Inferior parietal cortex (tissue), 1 donor: Measurements from ENCODE around the gene ELP6.
"Not testable (repeated sequence)": the region's sequence is repeated elsewhere in the genome, so short reads cannot be mapped to it uniquely, and the experiment has no call there.

ENCODE experiments used
- DNase-seq: peaks from one replicate; pipeline ENCODE4 v3.0.0-alpha.2; 2016; ENCODE audit errors: extremely low spot score

ELP6 gene

GRCh38 chr3:47512416-47513124 is 942 bp downstream of the ELP6 start:
- DNase-seq: no peak

- not testable (repeated sequence) for DNase-seq
Measured at GRCh38 chr3:47505267-47505666, 8.2 kb downstream of the ELP6 start.

- DNase-seq: no peak
Measured at GRCh38 chr3:47504113-47504512, 9.4 kb downstream of the ELP6 start.

- no peak for DNase-seq
Measured at GRCh38 chr3:47503033-47503432, 10.5 kb downstream of the ELP6 start.

GRCh38 chr3:47496892-47497291 is 16.6 kb downstream of the ELP6 start:
- no peak for DNase-seq

GRCh38 chr3:47495886-47496285 is 17.6 kb downstream of the ELP6 start:
- no peak for DNase-seq

- DNase-seq: no peak
Measured at GRCh38 chr3:47495111-47495510, 18.4 kb downstream of the ELP6 start.

- no peak for DNase-seq
Measured at GRCh38 chr3:47491777-47492176, 21.7 kb downstream of the ELP6 start.

GRCh38 chr3:47491186-47491585 is 22.3 kb downstream of the ELP6 start:
- DNase-seq: no peak

GRCh38 chr3:47487265-47487664 is 26.2 kb downstream of the ELP6 start:
- DNase-seq: no peak

- no peak for DNase-seq
Measured at GRCh38 chr3:47485812-47486211, 27.7 kb downstream of the ELP6 start.

- no peak for DNase-seq
Measured at GRCh38 chr3:47482366-47482765, 31.1 kb downstream of the ELP6 start.

GRCh38 chr3:47481763-47482162 is 31.7 kb downstream of the ELP6 start:
- not testable (repeated sequence) for DNase-seq

- not testable (repeated sequence) for DNase-seq
Measured at GRCh38 chr3:47480267-47480666, 33.2 kb downstream of the ELP6 start.

GRCh38 chr3:47479826-47480160 is 33.7 kb downstream of the ELP6 start:
- no peak for DNase-seq

GRCh38 chr3:47478022-47478421 is 35.5 kb downstream of the ELP6 start:
- DNase-seq: no peak

GRCh38 chr3:47476644-47477199 is 36.8 kb downstream of the ELP6 start:
- no peak for DNase-seq

GRCh38 chr3:47476330-47476626 is 37.2 kb downstream of the ELP6 start:
- DNase-seq: peak; percentile 27

GRCh38 chr3:47475570-47476329 is 37.8 kb downstream of the ELP6 start, which contains the start of gene SCAP:
TSS of gene SCAP (minus strand) at chr3:47475941. CDS start at chr3:47442993, 32,948 bp downstream.
- DNase-seq: peak; percentile 92

- no peak for DNase-seq
Measured at GRCh38 chr3:47475029-47475569, 38.4 kb downstream of the ELP6 start.

GRCh38 chr3:47473391-47473790 is 40.1 kb downstream of the ELP6 start:
- DNase-seq: no peak

GRCh38 chr3:47469616-47470015 is 43.9 kb downstream of the ELP6 start:
- no peak for DNase-seq

- not testable (repeated sequence) for DNase-seq
Measured at GRCh38 chr3:47468315-47468714, 45.2 kb downstream of the ELP6 start.
